Fibroblast of skin of abdomen (primary cell): ENCODE measurements around the gene TMEM191B.
"Not testable (repeated sequence)": the region's sequence is repeated elsewhere in the genome, so short reads cannot be mapped to it uniquely, and the experiment has no call there.

Experiments
- DNase-seq: peaks from one replicate; pipeline ENCODE4 v3.0.0-alpha.2; 2013

TMEM191B gene

GRCh38 chr22:18558516-18558915, 30.9 kb downstream of the TMEM191B start:
- not testable (repeated sequence) for DNase-seq

- DNase-seq: not testable (repeated sequence)
These were observed 31.3 kb downstream of the TMEM191B start for GRCh38 chr22:18558939-18559338.

- not testable (repeated sequence) for DNase-seq
These were observed 32.7 kb downstream of the TMEM191B start for GRCh38 chr22:18560099-18560974.

GRCh38 chr22:18570509-18571246, 43.1 kb downstream of the TMEM191B start:
- DNase-seq: not testable (repeated sequence)

GRCh38 chr22:18573483-18574164, 46.0 kb downstream of the TMEM191B start:
- not testable (repeated sequence) for DNase-seq

- not testable (repeated sequence) for DNase-seq
These were observed 47.0 kb downstream of the TMEM191B start for GRCh38 chr22:18574555-18574954.

GRCh38 chr22:18575686-18576085, 48.1 kb downstream of the TMEM191B start:
- not testable (repeated sequence) for DNase-seq

- DNase-seq: not testable (repeated sequence)
These were observed 49.7 kb downstream of the TMEM191B start for GRCh38 chr22:18577090-18577818.

GRCh38 chr22:18577847-18578246, 50.2 kb downstream of the TMEM191B start:
- DNase-seq: not testable (repeated sequence)
